Caki2 (cell line): Measurements from ENCODE around the gene ALPL. TPM values are rescaled to one million over a fixed set of nuclear protein-coding genes. Genes with fewer than 3 reads are reported as not detected.

Experiments used
- DNase-seq: peaks from one replicate; pipeline ENCODE4 v3.0.0-alpha.2; 2015; ENCODE audit warnings: low read depth
- in situ Hi-C: cut with HindIII; loops from 2 replicates; pipeline ENCODE4 v1.10.0; 2016; ENCODE audit warnings: low sequenced_read_pairs, low pct_unique_long_range_greater_than_20kb, mixed read lengths
- total RNA-seq: library from RNA; depleted of rRNA; stranded (reverse); fragments of >200 nt; shearing (Covaris generic); gene quantifications from 2 replicates; pipeline ENCODE4 v1.2.3, GENCODE V29; 2014; ENCODE audit warnings: low replicate concordance

ALPL gene
- total RNA-seq, 1 experiment from 2014 or later, result 0.14 TPM

GRCh38 chr1:21568809-21569385 lies 59.7 kb downstream of the ALPL start:
- in situ Hi-C loops, result no loop called here
- DNase-seq, result no peak

GRCh38 chr1:21569820-21570527 lies 60.8 kb downstream of the ALPL start:
- in situ Hi-C loops, result no loop called here
- no peak for DNase-seq

- in situ Hi-C loops, result no loop called here
- no peak for DNase-seq
Measured at GRCh38 chr1:21570528-21570875, 61.3 kb downstream of the ALPL start.

GRCh38 chr1:21570885-21571284 lies 61.7 kb downstream of the ALPL start:
- DNase-seq, result no peak
- in situ Hi-C loops, result no loop called here

- in situ Hi-C loops, result no loop called here
- DNase-seq, result no peak
Measured at GRCh38 chr1:21572221-21572620, 63.0 kb downstream of the ALPL start.

- in situ Hi-C loops, result no loop called here
- DNase-seq, result no peak
Measured at GRCh38 chr1:21572735-21573277, 63.6 kb downstream of the ALPL start.

GRCh38 chr1:21573475-21573874 lies 64.3 kb downstream of the ALPL start:
- in situ Hi-C loops, result no loop called here
- no peak for DNase-seq

GRCh38 chr1:21573971-21574465 lies 64.8 kb downstream of the ALPL start:
- peak; percentile 70 for DNase-seq

GRCh38 chr1:21574466-21575151 lies 65.4 kb downstream of the ALPL start:
- in situ Hi-C loops, result no loop called here
- DNase-seq, result no peak

More at GRCh38 chr1:21573971-21574465, 64.8 kb downstream of the ALPL start:
- in situ Hi-C loops, result no loop called here

GRCh38 chr1:21575351-21575942 lies 66.2 kb downstream of the ALPL start:
- in situ Hi-C loops, result no loop called here
- no peak for DNase-seq

GRCh38 chr1:21576031-21576797 lies 67.0 kb downstream of the ALPL start:
- DNase-seq, result no peak
- in situ Hi-C loops, result no loop called here

GRCh38 chr1:21576798-21577187 lies 67.6 kb downstream of the ALPL start:
- DNase-seq, result no peak
- in situ Hi-C loops, result no loop called here

GRCh38 chr1:21577324-21577723 lies 68.1 kb downstream of the ALPL start:
- in situ Hi-C loops, result no loop called here
- no peak for DNase-seq

- DNase-seq, result no peak
- in situ Hi-C loops, result no loop called here
Measured at GRCh38 chr1:21577933-21578332, 68.7 kb downstream of the ALPL start.

GRCh38 chr1:21579791-21580190 lies 70.6 kb downstream of the ALPL start:
- peak; percentile 63 for DNase-seq
- in situ Hi-C loops, result no loop called here

GRCh38 chr1:21584096-21584495 lies 74.9 kb downstream of the ALPL start:
- in situ Hi-C loops, result no loop called here
- no peak for DNase-seq

- DNase-seq, result no peak
- in situ Hi-C loops, result no loop called here
Measured at GRCh38 chr1:21585037-21585436, 75.8 kb downstream of the ALPL start.

- in situ Hi-C loops, result no loop called here
- DNase-seq, result no peak
Measured at GRCh38 chr1:21586222-21586621, 77.0 kb downstream of the ALPL start.
